Astrocyte (in vitro differentiated cells and primary cell): ENCODE measurements around the gene ST6GALNAC3.

Source experiments
- CTCF ChIP-seq: IDR thresholded peaks from 2 replicates; pipeline ENCODE4 v1.5.1; 2011; ENCODE audit warnings: low read depth, mild to moderate bottlenecking, inconsistent platforms, low read length, moderate library complexity; ENCODE audit not compliant: insufficient read depth
- EZH2 ChIP-seq: IDR thresholded peaks from 2 replicates; pipeline ENCODE4 v1.6.1; 2012; ENCODE audit warnings: mild to moderate bottlenecking, low read length, inconsistent platforms; ENCODE audit not compliant: insufficient read depth

GRCh38 chr1:76066394-76066793 lies 8.2 kb upstream of the ST6GALNAC3 start:
- TF ChIP-seq CTCF = no peak
- no peak for TF ChIP-seq EZH2
